ENCODE data around the gene ARPC1B.
"Not testable (repeated sequence)": the region's sequence is repeated elsewhere in the genome, so short reads cannot be mapped to it uniquely, and the experiment has no call there.

The ARPC1B gene

GRCh38 chr7:99373091-99374066, 1.2 kb upstream of the ARPC1B start:
- peaks cover 3% of the 10 kb centered on the region; the same call in 1 of the 2 replicates for H3K4me1 ChIP-seq
- no peak for TF ChIP-seq CTCF (IDR thresholded peaks at IDR 0.05; ENCODE audit: low read depth, low read length)

GRCh38 chr7:99375070-99375807, 709 bp downstream of the ARPC1B start:
- H3K9me3 ChIP-seq = no peaks in the 10 kb centered on the region
- peak overlapping the region; percentile 67 for H3K4me3 ChIP-seq (ENCODE audit: low read depth, low read length)
- no peaks in the 10 kb centered on the region for H3K36me3 ChIP-seq
- DNase-seq = peak; percentile 72
- TF ChIP-seq CTCF (IDR thresholded peaks at IDR 0.05; ENCODE audit: low read depth, low read length) = no peak
- H3K4me1 ChIP-seq = peaks cover 3% of the 10 kb centered on the region
- no peaks in the 10 kb centered on the region for H3K27me3 ChIP-seq

More at GRCh38 chr7:99373091-99374066, 1.2 kb upstream of the ARPC1B start:
- Histone ChIP-seq H3K4me3 (ENCODE audit: low read depth, low read length) (peak overlapping the region; percentile 67), H3K27me3 (no peaks in the 10 kb centered on the region), H3K36me3 (no peaks in the 10 kb centered on the region), H3K9me3 (no peaks in the 10 kb centered on the region)
- no peak for DNase-seq

- TF ChIP-seq CTCF (IDR thresholded peaks at IDR 0.05; ENCODE audit: low read depth, low read length) = no peak
- no peak for DNase-seq
- Histone ChIP-seq H3K36me3 (no peaks in the 10 kb centered on the region), H3K4me3 (ENCODE audit: low read depth, low read length) (no peak overlapping the region), H3K27me3 (no peaks in the 10 kb centered on the region), H3K4me1 (peaks cover 12% of the 10 kb centered on the region), H3K9me3 (no peaks in the 10 kb centered on the region)
Observed at GRCh38 chr7:99379043-99379577, 4.6 kb downstream of the ARPC1B start.

- not testable (repeated sequence) for H3K4me3 ChIP-seq (ENCODE audit: low read depth, low read length); DNase-seq; H3K9me3 ChIP-seq; H3K27me3 ChIP-seq; H3K36me3 ChIP-seq
- peaks cover 10% of the 10 kb centered on the region for H3K4me1 ChIP-seq
Observed at GRCh38 chr7:99379693-99380031, 5.1 kb downstream of the ARPC1B start.

- no peaks in the 10 kb centered on the region for H3K9me3 ChIP-seq
- no peak for DNase-seq
- H3K4me3 ChIP-seq (ENCODE audit: low read depth, low read length) = no peak overlapping the region
- H3K36me3 ChIP-seq = no peaks in the 10 kb centered on the region
- TF ChIP-seq CTCF (IDR thresholded peaks at IDR 0.05; ENCODE audit: low read depth, low read length) = no peak
- no peaks in the 10 kb centered on the region for H3K27me3 ChIP-seq
- H3K4me1 ChIP-seq = peaks cover 10% of the 10 kb centered on the region
Observed at GRCh38 chr7:99380032-99380822, 5.7 kb downstream of the ARPC1B start.

Data from BE2C (cell line).